ENCODE results near the gene SNX11. TPM values are rescaled to one million over a fixed set of nuclear protein-coding genes. Genes with fewer than 3 reads are reported as not detected.

The SNX11 gene
- total and polyA plus RNA-seq, 2 donors (not counting 1 experiment from before 2014, with no cell fraction given) = 12.6 to 17.7 TPM

- no peak overlapping the region for H3K9ac ChIP-seq (ENCODE audit: insufficient read depth, low read length)
- no peak overlapping the region for H2AFZ ChIP-seq (ENCODE audit: low read length)
- no peak overlapping the region for H3K27ac ChIP-seq (ENCODE audit: insufficient read depth, low read length)
- H4K20me1 ChIP-seq (ENCODE audit: control insufficient read depth, extremely low read depth, insufficient read depth, low read length) = no peaks in the 10 kb centered on the region
- peaks cover 38% of the 10 kb centered on the region for H3K79me2 ChIP-seq (ENCODE audit: control insufficient read depth, insufficient read depth, low read length)
- H3K4me3 ChIP-seq (replicated peaks in 1 of 4; ENCODE audit: control extremely low read depth in 1 of 4, insufficient read depth in 1 of 4, low read depth in 3 of 4, low read length in 4 of 4) = no peak overlapping the region
- H3K4me2 ChIP-seq (ENCODE audit: extremely low read depth, insufficient read depth, low read length) = no peak overlapping the region
- H3K27me3 ChIP-seq (ENCODE audit: control insufficient read depth, insufficient read depth, low read length) = no peaks in the 10 kb centered on the region
- peaks cover 6% of the 10 kb centered on the region for H3K4me1 ChIP-seq (ENCODE audit: control insufficient read depth, extremely low read depth, insufficient read depth, low read length)
- DNase-seq (ENCODE audit: low read depth in 2 of 2) = no peak
- peaks cover 2% of the 10 kb centered on the region for H3K36me3 ChIP-seq (ENCODE audit: control insufficient read depth, insufficient read depth, low read length)
- no peak for TF ChIP-seq EZH2 (IDR thresholded peaks at IDR 0.05; ENCODE audit: low read length, missing control alignments)
- no peaks in the 10 kb centered on the region for H3K9me3 ChIP-seq (ENCODE audit: control insufficient read depth, insufficient read depth, low read depth, low read length)
Measured at GRCh38 chr17:48111937-48112241, 4.3 kb downstream of the SNX11 start.

DNA sequence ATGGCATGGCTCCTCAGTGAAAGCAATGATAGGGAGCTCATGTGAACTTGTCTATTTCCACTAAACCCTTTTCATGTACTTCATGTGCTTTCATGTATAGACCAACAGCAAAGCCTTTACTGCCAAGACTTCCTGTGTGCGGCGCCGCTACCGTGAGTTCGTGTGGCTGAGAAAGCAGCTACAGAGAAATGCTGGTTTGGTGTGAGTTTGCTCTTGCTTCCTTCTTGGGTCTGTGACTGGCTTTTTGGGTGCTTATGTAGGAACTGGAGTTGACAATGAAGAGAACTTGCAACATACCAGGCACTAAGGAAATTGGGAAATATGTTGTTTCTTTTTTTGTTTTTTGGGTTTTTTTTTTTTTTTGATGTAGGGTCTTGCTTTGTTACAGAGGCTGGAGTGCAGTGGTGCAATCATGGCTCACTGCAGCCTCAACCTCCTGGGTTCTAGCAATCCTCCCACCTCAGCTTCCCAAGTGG lies 5.7 kb downstream of the SNX11 start:
- H3K4me2 ChIP-seq (ENCODE audit: extremely low read depth, insufficient read depth, low read length) = no peak overlapping the region

DNA sequence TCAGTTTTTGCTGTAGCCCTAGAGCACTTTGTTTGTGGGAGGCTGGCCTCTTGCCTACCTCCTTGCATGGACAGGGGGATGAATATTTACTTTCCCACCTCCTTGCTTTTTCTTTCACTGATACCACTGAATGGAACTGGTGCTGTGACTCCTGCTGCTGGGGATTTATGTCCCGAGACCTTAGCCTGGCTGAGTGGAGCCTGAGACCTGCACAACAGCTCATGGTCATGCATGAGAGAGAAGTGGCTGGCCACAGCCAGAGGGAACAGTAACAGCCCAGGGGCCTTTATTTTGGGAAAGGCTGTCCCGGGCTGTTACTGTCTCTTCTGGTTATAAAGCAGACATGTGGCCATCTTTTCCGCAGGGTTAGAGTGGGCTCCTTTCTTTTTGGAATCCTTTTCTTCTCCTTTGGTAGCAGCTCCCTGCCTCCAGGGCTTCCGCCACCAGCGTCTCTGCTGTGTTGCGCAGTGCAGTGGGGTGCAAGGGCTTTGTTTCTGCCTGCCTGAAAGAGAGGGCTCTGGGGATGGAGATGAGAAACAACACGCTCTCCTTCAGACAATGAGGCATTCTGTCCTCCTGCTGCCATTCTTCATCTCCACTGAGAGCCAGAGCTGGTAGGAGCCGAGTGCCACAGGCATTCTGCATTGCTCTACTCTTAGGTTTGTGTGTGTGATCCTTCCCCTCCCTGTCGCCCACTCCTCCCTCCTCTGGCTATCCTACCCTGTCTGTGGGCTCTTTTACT lies 14.5 kb downstream of the SNX11 start:
- Histone ChIP-seq H3K4me1 (ENCODE audit: control insufficient read depth, extremely low read depth, insufficient read depth, low read length) (no peaks in the 10 kb centered on the region), H3K36me3 (ENCODE audit: control insufficient read depth, insufficient read depth, low read length) (peaks cover 14% of the 10 kb centered on the region), H3K9me3 (ENCODE audit: control insufficient read depth, insufficient read depth, low read depth, low read length) (no peaks in the 10 kb centered on the region), H3K9ac (ENCODE audit: insufficient read depth, low read length) (no peak overlapping the region), H3K27me3 (ENCODE audit: control insufficient read depth, insufficient read depth, low read length) (no peaks in the 10 kb centered on the region), H4K20me1 (ENCODE audit: control insufficient read depth, extremely low read depth, insufficient read depth, low read length) (no peaks in the 10 kb centered on the region), H3K4me2 (ENCODE audit: extremely low read depth, insufficient read depth, low read length) (no peak overlapping the region), H3K79me2 (ENCODE audit: control insufficient read depth, insufficient read depth, low read length) (no peaks in the 10 kb centered on the region), H3K27ac (ENCODE audit: insufficient read depth, low read length) (no peak overlapping the region), H3K4me3 (replicated peaks in 1 of 4; ENCODE audit: control extremely low read depth in 1 of 4, insufficient read depth in 1 of 4, low read depth in 3 of 4, low read length in 4 of 4) (no peak overlapping the region), H2AFZ (ENCODE audit: low read length) (no peak overlapping the region)
- TF ChIP-seq CTCF (conservative IDR thresholded peaks at IDR 0.05 in 1 of 2, IDR thresholded peaks at IDR 0.05 in 1 of 2; ENCODE audit: low read depth in 1 of 2, low read length in 2 of 2) (no peak), EZH2 (IDR thresholded peaks at IDR 0.05; ENCODE audit: low read length, missing control alignments) (no peak)
- no peak for DNase-seq (ENCODE audit: low read depth in 2 of 2)

More for the DNA sequence above, 5.7 kb downstream of the SNX11 start:
- H3K36me3 ChIP-seq (ENCODE audit: control insufficient read depth, insufficient read depth, low read length) = peaks cover 3% of the 10 kb centered on the region
- no peak overlapping the region for H3K9ac ChIP-seq (ENCODE audit: insufficient read depth, low read length)
- no peaks in the 10 kb centered on the region for H3K9me3 ChIP-seq (ENCODE audit: control insufficient read depth, insufficient read depth, low read depth, low read length)
- no peak overlapping the region for H3K4me3 ChIP-seq (replicated peaks in 1 of 4; ENCODE audit: control extremely low read depth in 1 of 4, insufficient read depth in 1 of 4, low read depth in 3 of 4, low read length in 4 of 4)
- H3K4me1 ChIP-seq (ENCODE audit: control insufficient read depth, extremely low read depth, insufficient read depth, low read length) = peaks cover 6% of the 10 kb centered on the region
- H3K79me2 ChIP-seq (ENCODE audit: control insufficient read depth, insufficient read depth, low read length) = peaks cover 33% of the 10 kb centered on the region
- no peaks in the 10 kb centered on the region for H4K20me1 ChIP-seq (ENCODE audit: control insufficient read depth, extremely low read depth, insufficient read depth, low read length)
- DNase-seq (ENCODE audit: low read depth in 2 of 2) = no peak
- no peaks in the 10 kb centered on the region for H3K27me3 ChIP-seq (ENCODE audit: control insufficient read depth, insufficient read depth, low read length)
- no peak overlapping the region for H3K27ac ChIP-seq (ENCODE audit: insufficient read depth, low read length)
- TF ChIP-seq EZH2 (IDR thresholded peaks at IDR 0.05; ENCODE audit: low read length, missing control alignments) (no peak), CTCF (conservative IDR thresholded peaks at IDR 0.05 in 1 of 2, IDR thresholded peaks at IDR 0.05 in 1 of 2; ENCODE audit: low read depth in 1 of 2, low read length in 2 of 2) (no peak)
- no peak overlapping the region for H2AFZ ChIP-seq (ENCODE audit: low read length)
